HL-60/S4 (cell line): ENCODE results near the gene RABGAP1L.
"Not testable (repeated sequence)": the region's sequence is repeated elsewhere in the genome, so short reads cannot be mapped to it uniquely, and the experiment has no call there.

Experiments used
- in situ Hi-C: fragments of 300-500 bp; cut with MboI; formaldehyde crosslinking; loops from 2 replicates; pipeline ENCODE4 v1.14.3; 2022; ENCODE audit warnings: low sequenced_read_pairs

Gene RABGAP1L

DNA sequence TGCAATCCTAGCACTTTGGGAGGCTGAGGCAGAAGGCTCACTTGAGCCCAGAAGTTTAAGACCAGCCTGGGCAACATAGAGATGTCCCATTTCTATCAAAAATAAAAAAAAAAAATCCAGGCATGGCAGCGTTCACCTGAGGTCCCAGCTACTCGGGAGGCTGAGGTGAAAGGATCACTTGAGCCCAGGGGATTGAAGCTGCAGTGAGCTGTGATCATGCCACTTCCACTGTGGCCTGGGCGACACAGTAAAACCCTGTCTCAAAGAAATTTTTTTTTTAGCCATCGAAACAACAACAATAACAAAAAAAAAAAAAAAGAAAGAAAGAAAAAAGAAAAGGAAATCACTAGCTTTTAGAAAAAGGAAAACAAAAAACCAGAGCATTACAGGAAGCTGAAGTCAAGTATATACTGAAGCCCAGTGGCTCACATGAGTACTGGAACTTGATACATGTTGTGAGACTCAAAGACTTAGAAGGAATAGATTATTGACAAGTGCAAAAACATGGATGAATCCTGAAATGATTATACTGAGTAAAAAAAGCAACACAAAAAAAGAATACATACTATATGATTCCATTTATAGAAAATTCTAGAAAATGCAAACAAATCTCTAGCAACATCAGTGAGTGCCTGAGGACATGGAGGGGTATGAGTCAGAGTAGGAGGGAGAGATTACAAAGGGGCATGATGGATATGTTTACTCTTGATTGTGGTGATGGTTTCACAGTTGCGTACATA lies 6.1 kb upstream of the RABGAP1L start:
- in situ Hi-C loops = no loop called here

DNA sequence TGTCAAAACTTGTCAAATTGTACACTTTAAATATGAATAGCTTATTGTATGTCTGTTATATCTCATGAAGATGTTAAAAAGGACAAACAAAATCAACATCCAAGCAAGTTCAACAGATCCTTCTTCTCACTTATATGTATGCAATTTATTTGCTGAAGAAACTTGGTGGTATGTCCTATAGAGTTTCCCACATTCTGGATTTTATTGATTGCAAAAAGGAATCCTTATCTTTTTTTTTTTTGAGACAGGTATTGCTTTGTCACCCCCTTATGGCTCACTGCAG lies 5.6 kb upstream of the RABGAP1L start:
- in situ Hi-C loops = no loop called here

- in situ Hi-C loops = no loop called here
Measured at GRCh38 chr1:174156437-174156836, 2.9 kb upstream of the RABGAP1L start.

- in situ Hi-C loops = no loop called here
Measured at GRCh38 chr1:174157157-174157806, 2.0 kb upstream of the RABGAP1L start.

GRCh38 chr1:174158767-174159251 lies 511 bp upstream of the RABGAP1L start:
- in situ Hi-C loops = no loop called here

- in situ Hi-C loops = no loop called here
Measured at GRCh38 chr1:174160109-174160473, 771 bp downstream of the RABGAP1L start.

DNA sequence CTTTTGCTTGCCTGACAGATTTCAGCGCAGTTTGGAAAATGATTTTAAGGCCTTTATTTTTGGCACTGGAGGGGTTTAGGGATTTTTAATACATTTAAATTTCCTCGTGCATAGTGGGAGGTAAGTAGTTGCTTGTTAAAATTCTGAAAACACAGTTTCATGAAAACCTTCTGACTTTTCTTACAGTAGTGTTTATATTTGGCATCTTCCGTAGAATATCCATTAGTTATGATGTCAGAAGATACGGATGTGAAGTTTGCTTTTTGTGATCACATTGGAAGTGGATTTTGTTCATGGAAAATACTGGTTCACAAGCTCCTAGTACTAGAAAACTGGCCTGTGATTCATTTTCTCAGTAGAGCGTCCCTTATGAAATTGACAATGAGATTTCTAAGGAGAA lies 1.3 kb downstream of the RABGAP1L start:
- in situ Hi-C loops = no loop called here

DNA sequence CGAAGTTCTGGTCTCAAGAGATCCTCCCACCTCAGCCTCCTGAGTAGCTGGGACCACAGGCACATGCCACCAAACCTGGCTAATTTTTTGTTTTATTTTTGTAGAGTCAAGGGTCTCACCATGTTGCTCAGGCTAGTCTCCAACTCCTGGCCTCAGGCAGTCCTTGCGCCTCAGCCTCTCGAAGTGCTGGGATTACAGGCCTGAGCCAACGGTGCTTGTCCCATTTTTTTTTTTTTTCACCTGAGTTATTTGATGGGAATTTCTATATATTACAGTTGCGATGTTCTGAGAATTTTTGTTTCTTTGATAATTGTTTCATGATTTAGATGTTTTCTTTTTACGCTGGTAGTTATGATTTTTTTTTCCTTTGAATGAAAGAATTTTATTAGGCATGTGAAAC lies 2.5 kb downstream of the RABGAP1L start:
- in situ Hi-C loops = no loop called here

DNA sequence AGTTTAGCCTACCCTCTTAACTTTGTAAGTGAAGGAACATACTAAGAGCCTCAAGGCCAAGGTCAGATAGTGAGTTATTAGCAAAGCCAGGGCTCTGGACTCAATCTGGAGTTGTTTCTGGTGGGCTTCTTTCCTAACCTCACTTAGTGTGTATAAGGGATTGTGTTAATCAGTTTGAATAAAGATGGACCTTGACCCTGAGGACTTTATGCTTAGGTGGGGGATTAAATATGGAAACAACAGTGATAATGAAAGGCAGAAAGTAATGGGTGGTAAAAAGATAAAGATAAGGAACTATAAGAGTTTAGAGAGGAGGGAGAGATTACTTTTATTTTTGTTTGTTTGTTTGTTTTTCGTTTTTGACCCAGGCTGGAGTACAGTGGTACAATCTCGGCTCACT lies 5.5 kb downstream of the RABGAP1L start:
- in situ Hi-C loops = no loop called here

DNA sequence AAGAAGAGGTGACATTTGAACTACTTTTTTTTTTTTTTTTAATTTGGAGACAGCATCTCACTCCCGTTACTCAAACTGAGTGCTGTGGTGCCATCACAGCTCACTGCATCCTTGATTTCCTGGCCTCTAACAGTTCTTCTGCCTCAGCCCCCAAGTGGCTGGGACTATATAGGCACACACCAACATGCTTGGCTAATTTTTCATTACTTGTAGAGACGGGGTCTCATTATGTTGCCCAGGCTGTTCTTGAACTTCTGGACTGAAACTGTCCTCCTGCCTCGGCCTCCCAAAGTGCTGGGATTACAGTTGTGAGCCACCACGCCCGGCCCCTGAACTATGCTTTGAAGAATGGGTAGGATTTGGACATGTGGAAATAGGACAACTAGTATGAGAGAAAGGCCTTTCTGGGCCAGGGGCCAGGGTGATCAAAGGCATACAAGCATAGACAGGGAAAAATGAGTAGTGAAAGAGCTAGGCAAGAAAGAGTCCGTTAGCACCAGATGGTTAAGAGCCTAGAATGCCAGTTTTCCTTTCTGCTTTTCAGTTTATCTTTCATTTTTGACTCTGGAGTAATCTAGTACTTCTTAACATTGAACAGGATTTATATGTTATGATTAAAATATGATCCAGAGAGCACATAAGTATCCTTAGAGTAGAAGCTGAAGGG lies 6.3 kb downstream of the RABGAP1L start:
- in situ Hi-C loops = no loop called here

DNA sequence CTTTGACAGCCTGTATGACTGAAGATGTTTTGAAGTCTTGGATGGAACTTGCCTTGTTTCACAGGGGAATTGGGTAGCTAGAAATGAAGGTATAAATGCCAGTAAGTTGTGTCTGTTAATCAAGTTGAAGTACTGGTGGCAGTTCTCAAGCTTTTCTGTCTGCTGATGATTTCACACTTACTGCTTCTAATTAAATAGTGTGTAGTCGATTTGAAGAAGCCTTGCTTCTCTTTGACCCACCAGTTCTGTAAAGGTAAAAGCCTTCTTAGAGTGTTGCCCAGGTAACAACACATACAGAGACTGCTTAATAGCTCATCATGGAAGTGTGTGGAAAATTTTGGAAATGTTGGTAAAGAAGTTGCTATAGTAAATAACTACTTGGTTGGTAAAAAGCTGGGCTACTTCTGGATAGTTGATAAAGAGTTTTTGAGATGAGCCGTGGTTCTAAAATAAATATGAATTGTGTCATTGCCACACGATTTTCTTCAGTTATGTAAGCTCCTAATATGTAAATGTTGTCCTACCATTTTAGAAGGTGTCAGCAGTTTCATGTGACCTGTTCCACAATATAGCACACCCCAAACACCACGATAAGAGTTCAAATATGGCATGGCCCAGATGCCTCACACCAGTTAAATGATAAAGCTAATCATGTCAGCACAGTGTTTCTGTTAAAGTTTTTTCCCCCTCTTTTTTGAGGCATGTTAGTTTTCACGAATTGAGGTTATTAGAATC lies 7.4 kb downstream of the RABGAP1L start:
- in situ Hi-C loops = no loop called here

DNA sequence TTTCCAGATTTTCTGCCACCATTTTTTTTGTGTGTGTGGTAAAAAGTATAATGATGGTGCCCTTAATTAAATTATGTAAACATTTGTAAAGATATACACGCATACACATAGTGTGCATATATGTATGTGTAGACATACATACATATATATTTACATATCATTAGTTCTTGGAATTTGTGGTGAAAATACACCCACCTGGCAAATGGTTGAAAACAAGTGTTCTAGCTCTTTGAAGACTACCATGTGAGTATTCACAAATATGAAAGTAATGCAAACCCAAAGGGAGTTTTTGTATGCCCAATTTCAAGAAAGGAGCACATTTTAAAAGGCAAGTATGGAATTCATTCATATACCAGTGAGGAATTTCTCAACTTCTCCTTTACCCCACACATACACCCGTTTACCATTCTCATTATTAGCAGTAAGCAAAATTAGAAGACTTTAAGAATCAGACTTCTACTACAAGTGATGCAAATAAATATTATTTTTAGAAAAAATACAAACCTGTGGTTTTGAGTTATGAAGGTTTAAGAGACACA lies 8.0 kb downstream of the RABGAP1L start:
- in situ Hi-C loops = no loop called here

DNA sequence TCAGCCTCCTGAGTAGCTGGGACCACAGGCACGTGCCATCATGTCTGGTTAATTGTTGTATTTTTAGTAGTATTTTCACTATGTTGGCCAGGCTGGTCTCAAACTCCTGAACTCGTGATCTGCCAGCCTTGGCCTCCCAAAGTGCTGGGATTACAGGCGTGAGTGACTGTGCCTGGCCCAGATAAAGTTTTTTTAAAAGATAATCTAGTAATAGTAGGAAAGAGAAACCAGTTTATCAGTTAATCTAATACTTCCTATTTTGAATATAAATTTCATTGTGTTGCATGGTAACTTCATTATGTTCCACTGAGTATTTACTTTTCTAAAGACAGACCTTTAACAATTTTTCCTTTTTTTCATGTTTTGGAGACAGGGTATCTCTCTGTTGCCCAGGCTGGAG lies 10.0 kb downstream of the RABGAP1L start:
- in situ Hi-C loops = no loop called here

DNA sequence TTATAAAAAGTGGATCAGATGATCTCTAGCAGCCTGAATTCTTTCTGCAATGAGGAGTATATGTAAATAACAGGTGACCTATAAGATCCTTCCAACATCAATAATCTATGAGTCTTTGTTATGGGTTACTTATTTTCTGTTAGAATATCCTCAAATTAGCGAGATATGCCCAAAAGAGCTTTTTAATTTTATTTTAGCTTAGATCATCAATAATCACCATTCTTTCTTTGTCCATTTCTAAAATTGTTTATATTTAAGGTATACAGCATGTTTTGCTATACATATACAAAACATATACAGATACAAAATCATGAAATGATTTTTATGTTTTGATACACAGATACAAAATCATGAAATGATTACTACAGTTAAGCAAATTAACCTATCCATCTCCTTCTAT lies 11.8 kb downstream of the RABGAP1L start:
- in situ Hi-C loops = no loop called here

GRCh38 chr1:174174461-174175329 lies 15.4 kb downstream of the RABGAP1L start:
- in situ Hi-C loops = no loop called here

- in situ Hi-C loops = not testable (repeated sequence)
Measured at GRCh38 chr1:174178459-174178858, 19.1 kb downstream of the RABGAP1L start.

DNA sequence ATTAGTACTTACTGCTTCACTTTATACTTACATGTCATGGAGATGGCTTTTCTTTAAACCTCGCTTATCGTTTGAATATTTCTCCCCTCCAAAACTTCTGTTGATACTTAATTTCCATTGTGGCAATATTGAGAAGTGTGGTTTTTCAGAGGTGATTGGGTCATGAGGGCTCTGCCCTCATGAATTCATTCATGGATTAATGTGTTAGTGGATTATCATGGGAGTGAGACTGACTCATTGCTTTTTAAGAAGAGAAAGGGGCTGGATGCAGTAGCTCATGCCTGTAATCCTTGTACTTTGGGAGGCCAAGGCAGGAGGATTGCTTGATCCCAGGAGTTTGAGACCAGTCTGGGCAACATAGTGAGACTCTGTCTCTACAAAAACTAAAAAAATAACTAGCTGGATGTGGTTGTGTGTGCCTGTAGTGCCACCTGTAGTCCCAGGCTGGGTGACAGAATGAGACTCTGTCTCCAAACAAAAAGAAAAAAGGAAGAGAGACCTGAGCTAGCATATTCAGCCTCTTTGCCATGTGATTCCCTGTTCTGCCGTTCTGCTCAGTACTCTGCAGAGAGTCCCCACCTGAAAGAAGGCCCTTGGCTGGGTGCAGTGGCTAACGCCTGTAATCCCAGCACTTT lies 30.2 kb downstream of the RABGAP1L start:
- in situ Hi-C loops = no loop called here

GRCh38 chr1:174190691-174191199 lies 31.4 kb downstream of the RABGAP1L start:
- in situ Hi-C loops = no loop called here

DNA sequence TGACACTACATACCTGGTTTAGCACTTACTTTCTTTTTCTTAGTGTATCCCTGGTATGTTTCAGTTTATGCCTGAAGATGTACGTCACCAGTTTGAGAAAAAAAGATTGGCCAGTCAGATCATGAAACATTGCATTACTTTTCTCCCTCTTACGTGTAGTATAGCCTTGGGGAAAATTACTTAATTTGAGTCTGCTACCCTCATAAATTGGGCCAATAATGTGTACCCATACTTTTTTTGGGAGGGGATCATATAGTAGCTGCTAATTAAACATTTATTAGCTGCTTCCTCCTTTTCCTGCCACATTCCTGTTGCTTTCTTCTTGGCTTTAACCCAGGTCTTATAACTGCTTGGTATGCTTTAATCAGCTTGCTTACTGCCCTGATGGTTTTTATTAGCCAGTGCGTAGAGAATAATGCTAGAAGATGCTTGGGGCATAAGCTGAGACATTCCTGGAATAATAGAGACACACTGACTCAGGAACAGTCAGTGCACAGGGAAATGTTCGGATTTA lies 32.1 kb downstream of the RABGAP1L start:
- in situ Hi-C loops = no loop called here
